ENCODE data around the gene AUTS2.

- no peak for TF ChIP-seq GATA2 (IDR thresholded peaks at IDR 0.05; ENCODE audit: low read depth, low read length)
- TF ChIP-seq GATA3 (IDR thresholded peaks at IDR 0.05; ENCODE audit: low read depth, low read length) = no peak
Observed at GRCh38 chr7:69640925-69641594, 42.8 kb downstream of the AUTS2 start.
